Neural crest cell (in vitro differentiated cells): ENCODE results near the gene SERAC1. TPM values are rescaled to one million over a fixed set of nuclear protein-coding genes. Genes with fewer than 3 reads are reported as not detected.

Experiments used
- DNase-seq: peaks from one replicate; pipeline ENCODE4 v3.0.0; 2021; ENCODE audit warnings: low read depth, mixed read lengths, low spot score
- H3K27ac Mint-ChIP-seq: one replicate; pipeline ENCODE4 v1.8.0; 2021; ENCODE audit warnings: mild to moderate bottlenecking, mixed read lengths; ENCODE audit not compliant: unreplicated experiment
- H3K27me3 Mint-ChIP-seq: 2 replicates; pipeline ENCODE4 v1.8.0; 2021; ENCODE audit warnings: low read depth, mild to moderate bottlenecking, mixed read lengths
- H3K36me3 Mint-ChIP-seq: 2 replicates; pipeline ENCODE4 v1.8.0; 2021; ENCODE audit warnings: low read depth, mild to moderate bottlenecking, mixed read lengths
- H3K4me1 Mint-ChIP-seq: 2 replicates; pipeline ENCODE4 v1.8.0; 2021; ENCODE audit warnings: mixed read lengths
- H3K4me3 Mint-ChIP-seq: one replicate; pipeline ENCODE4 v1.8.0; 2021; ENCODE audit warnings: mild to moderate bottlenecking, mixed read lengths
- H3K9me3 Mint-ChIP-seq: 2 replicates; pipeline ENCODE4 v1.8.0; 2021; ENCODE audit warnings: mixed read lengths
- CTCF ChIP-seq: fragments of 200-600 bp; sonication (generic); conservative IDR thresholded peaks from 2 replicates; pipeline ENCODE4 v1.5.0; 2021; ENCODE audit warnings: antibody characterized with exemption, mild to moderate bottlenecking
- total RNA-seq: library from RNA; stranded (reverse); gene quantifications from 2 replicates; pipeline ENCODE4 v1.2.1, GENCODE V29; 2021

Gene SERAC1
- total RNA-seq, 1 donor from 2014 or later: 11.3 TPM

- H3K9me3 Mint-ChIP-seq: peaks cover under 1% of the 10 kb centered on the region
- no peak for DNase-seq
- no peaks in the 10 kb centered on the region for H3K27me3 Mint-ChIP-seq
- no peaks in the 10 kb centered on the region for H3K4me1 Mint-ChIP-seq
- H3K36me3 Mint-ChIP-seq: no peaks in the 10 kb centered on the region
- TF ChIP-seq CTCF: no peak
- no peak overlapping the region for H3K4me3 Mint-ChIP-seq
- no peak overlapping the region for H3K27ac Mint-ChIP-seq
Observed at GRCh38 chr6:158095671-158096070, 72.4 kb downstream of the SERAC1 start.

GRCh38 chr6:158095031-158095430, 73.0 kb downstream of the SERAC1 start:
- Mint-ChIP-seq H3K27me3 (no peaks in the 10 kb centered on the region), H3K27ac (no peak overlapping the region), H3K4me3 (no peak overlapping the region), H3K9me3 (no peaks in the 10 kb centered on the region), H3K36me3 (no peaks in the 10 kb centered on the region), H3K4me1 (no peaks in the 10 kb centered on the region)
- no peak for DNase-seq
- no peak for TF ChIP-seq CTCF

- H3K36me3 Mint-ChIP-seq: no peaks in the 10 kb centered on the region
- H3K27me3 Mint-ChIP-seq: no peaks in the 10 kb centered on the region
- no peak for DNase-seq
- H3K9me3 Mint-ChIP-seq: no peaks in the 10 kb centered on the region
- no peak overlapping the region for H3K27ac Mint-ChIP-seq
- no peaks in the 10 kb centered on the region for H3K4me1 Mint-ChIP-seq
- TF ChIP-seq CTCF: no peak
- H3K4me3 Mint-ChIP-seq: no peak overlapping the region
Observed at GRCh38 chr6:158092806-158093205, 75.3 kb downstream of the SERAC1 start.

GRCh38 chr6:158087224-158087867, 80.7 kb downstream of the SERAC1 start:
- Mint-ChIP-seq H3K4me1 (no peaks in the 10 kb centered on the region), H3K36me3 (no peaks in the 10 kb centered on the region), H3K4me3 (no peak overlapping the region), H3K9me3 (no peaks in the 10 kb centered on the region), H3K27me3 (no peaks in the 10 kb centered on the region), H3K27ac (no peak overlapping the region)
- no peak for DNase-seq
- no peak for TF ChIP-seq CTCF

GRCh38 chr6:158086504-158087223, 81.4 kb downstream of the SERAC1 start:
- no peak for DNase-seq
- Mint-ChIP-seq H3K36me3 (no peaks in the 10 kb centered on the region), H3K27me3 (no peaks in the 10 kb centered on the region), H3K27ac (no peak overlapping the region), H3K9me3 (no peaks in the 10 kb centered on the region), H3K4me1 (no peaks in the 10 kb centered on the region), H3K4me3 (no peak overlapping the region)
- TF ChIP-seq CTCF: no peak
